GM21381 (cell line): ENCODE measurements around the gene CST3.
"Not testable (repeated sequence)": the region's sequence is repeated elsewhere in the genome, so short reads cannot be mapped to it uniquely, and the experiment has no call there.

ENCODE experiments used
- ATAC-seq: cut with Tn5 transposase; IDR thresholded peaks from one replicate; pipeline ENCODE4 v1.9.1; 2021; ENCODE audit warnings: mild to moderate bottlenecking, moderate library complexity; ENCODE audit not compliant: unreplicated experiment

CST3 gene

GRCh38 chr20:23637282-23638221 lies at the start of gene CST3:
Gene CST3, minus strand, starts transcription at chr20:23637955. Its CDS starts 93 bp downstream, at chr20:23637862.
- ATAC-seq: peak; percentile 54

GRCh38 chr20:23686046-23686750 lies 48.4 kb upstream of the CST3 start:
- ATAC-seq: no peak

GRCh38 chr20:23685529-23685896 lies 47.8 kb upstream of the CST3 start:
- ATAC-seq: not testable (repeated sequence)

GRCh38 chr20:23684261-23684660 lies 46.5 kb upstream of the CST3 start:
- no peak for ATAC-seq

- no peak for ATAC-seq
These were observed 46.1 kb upstream of the CST3 start for GRCh38 chr20:23683807-23684206.

- ATAC-seq: no peak
These were observed 45.5 kb upstream of the CST3 start for GRCh38 chr20:23683281-23683680.

- ATAC-seq: no peak
These were observed 42.4 kb upstream of the CST3 start for GRCh38 chr20:23680146-23680545.

GRCh38 chr20:23679133-23680092 lies 41.7 kb upstream of the CST3 start:
- ATAC-seq: no peak

- no peak for ATAC-seq
These were observed 35.5 kb upstream of the CST3 start for GRCh38 chr20:23673209-23673608.

GRCh38 chr20:23672158-23672557 lies 34.4 kb upstream of the CST3 start:
- no peak for ATAC-seq

- ATAC-seq: no peak
These were observed 33.7 kb upstream of the CST3 start for GRCh38 chr20:23671479-23671878.

GRCh38 chr20:23670361-23670760 lies 32.6 kb upstream of the CST3 start:
- ATAC-seq: no peak

GRCh38 chr20:23669866-23670265 lies 32.1 kb upstream of the CST3 start:
- ATAC-seq: no peak

- no peak for ATAC-seq
These were observed 31.6 kb upstream of the CST3 start for GRCh38 chr20:23669327-23669726.

GRCh38 chr20:23668477-23668951 lies 30.8 kb upstream of the CST3 start:
- peak; percentile 75 for ATAC-seq

GRCh38 chr20:23667666-23668065 lies 29.9 kb upstream of the CST3 start:
- no peak for ATAC-seq

- no peak for ATAC-seq
These were observed 28.9 kb upstream of the CST3 start for GRCh38 chr20:23666698-23667097.

- ATAC-seq: no peak
These were observed 28.4 kb upstream of the CST3 start for GRCh38 chr20:23666189-23666588.

- no peak for ATAC-seq
These were observed 27.2 kb upstream of the CST3 start for GRCh38 chr20:23664954-23665353.

- ATAC-seq: not testable (repeated sequence)
These were observed 26.3 kb upstream of the CST3 start for GRCh38 chr20:23664046-23664445.

GRCh38 chr20:23663180-23663579 lies 25.4 kb upstream of the CST3 start:
- ATAC-seq: no peak
